ENCODE measurements around the gene HCK.

Gene HCK

GRCh38 chr20:32129863-32130262 lies 77.8 kb downstream of the HCK start:
- DNase-seq (ENCODE audit: low read depth), result no peak

- DNase-seq (ENCODE audit: low read depth), result no peak
Measured at GRCh38 chr20:32130352-32130751, 78.3 kb downstream of the HCK start.

GRCh38 chr20:32130965-32131364 lies 78.9 kb downstream of the HCK start:
- DNase-seq (ENCODE audit: low read depth), result no peak

- no peak for DNase-seq (ENCODE audit: low read depth)
Measured at GRCh38 chr20:32132911-32133549, 81.0 kb downstream of the HCK start.

GRCh38 chr20:32134026-32134425 lies 82.0 kb downstream of the HCK start:
- no peak for DNase-seq (ENCODE audit: low read depth)

- DNase-seq (ENCODE audit: low read depth), result no peak
Measured at GRCh38 chr20:32135983-32136515, 84.0 kb downstream of the HCK start.

DNA sequence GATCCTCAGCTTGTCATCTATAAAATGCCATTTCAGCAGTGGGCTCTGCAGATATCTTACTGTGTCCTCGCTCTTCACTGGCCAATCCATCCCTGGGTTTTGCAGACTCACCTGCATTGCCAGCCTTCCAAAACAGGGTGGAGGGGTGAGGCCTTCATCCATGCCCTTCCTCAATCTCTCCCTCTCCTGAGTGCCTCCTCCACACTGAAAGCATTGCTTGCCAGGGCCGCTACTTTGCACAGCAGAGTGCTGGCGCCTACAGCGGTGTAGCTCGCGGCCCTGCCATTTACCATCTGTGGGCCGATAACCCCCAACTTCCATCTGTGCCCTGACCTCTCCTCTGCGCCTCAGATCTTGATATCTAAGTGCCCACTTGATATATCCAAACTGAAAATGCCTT lies 86.9 kb downstream of the HCK start:
- DNase-seq (ENCODE audit: low read depth), result no peak

DNA sequence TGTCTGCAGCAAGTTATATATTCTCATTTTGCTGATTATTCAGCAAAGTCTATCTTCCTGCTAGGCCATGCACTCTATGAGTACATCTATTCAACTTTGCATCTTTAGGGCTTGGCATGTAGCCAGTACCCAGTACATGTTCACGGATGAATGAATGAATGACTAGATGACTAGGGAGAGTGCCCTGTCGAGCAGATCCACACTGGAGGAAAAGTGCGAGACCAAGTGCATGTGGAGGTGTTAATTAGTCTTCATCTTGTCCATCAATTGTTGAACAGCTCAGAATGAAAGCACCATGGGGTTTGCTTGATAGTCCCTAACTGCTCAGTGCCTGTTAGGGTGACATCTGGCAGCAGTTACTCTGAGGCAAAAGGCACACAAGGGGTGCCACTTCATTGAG lies 87.9 kb downstream of the HCK start:
- DNase-seq (ENCODE audit: low read depth), result no peak

DNA sequence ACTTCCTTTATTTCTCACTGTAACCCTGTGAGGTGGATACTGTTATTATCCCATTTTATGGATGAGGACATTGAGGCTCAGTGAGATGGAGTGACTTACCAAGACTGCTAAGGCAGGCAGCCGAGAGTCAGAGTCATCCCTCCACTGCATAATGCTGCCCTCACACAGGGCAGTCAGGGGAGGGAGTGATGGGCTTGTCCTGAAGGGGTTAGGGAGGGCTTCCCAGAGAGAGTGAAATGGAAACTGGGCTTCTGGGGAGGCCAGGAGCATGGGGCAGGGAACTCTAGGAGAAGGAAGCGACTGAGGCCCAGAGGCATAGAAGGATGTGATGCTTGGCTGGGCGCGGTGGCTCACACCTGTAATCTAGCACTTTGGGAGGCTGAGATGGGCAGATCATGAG lies 88.6 kb downstream of the HCK start:
- DNase-seq (ENCODE audit: low read depth), result no peak

- no peak for DNase-seq (ENCODE audit: low read depth)
Measured at GRCh38 chr20:32141465-32141980, 89.5 kb downstream of the HCK start.

- DNase-seq (ENCODE audit: low read depth), result no peak
Measured at GRCh38 chr20:32142088-32142487, 90.0 kb downstream of the HCK start.

GRCh38 chr20:32142991-32143390 lies 90.9 kb downstream of the HCK start:
- no peak for DNase-seq (ENCODE audit: low read depth)

- no peak for DNase-seq (ENCODE audit: low read depth)
Measured at GRCh38 chr20:32144898-32145662, 93.0 kb downstream of the HCK start.

DNA sequence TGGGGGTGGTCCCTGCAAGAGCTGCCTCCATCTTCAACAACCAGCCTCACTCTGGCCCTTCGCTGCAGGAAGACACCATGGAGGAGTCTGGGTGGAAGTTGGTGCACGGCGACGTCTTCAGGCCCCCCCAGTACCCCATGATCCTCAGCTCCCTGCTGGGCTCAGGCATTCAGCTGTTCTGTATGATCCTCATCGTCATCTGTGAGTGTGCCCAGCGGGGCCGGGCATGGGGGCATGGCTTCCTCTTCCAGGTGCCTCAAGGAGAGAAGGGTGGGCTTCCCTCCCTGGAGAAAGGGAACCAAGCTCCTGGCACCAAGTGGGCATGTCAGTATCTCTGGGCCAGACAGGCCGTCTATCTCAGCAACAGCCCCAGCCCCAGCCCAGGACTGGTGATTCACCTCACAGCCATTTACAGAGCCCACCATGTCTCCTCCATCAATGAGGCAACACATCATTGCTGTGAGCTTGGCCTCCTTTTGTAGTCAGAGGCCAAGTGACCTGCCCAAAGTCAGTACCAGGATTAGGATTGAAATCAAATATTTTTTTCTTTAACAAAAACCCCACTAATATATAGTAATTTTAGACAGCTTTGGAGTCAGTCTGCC lies 97.6 kb downstream of the HCK start:
- no peak for DNase-seq (ENCODE audit: low read depth)

DNA sequence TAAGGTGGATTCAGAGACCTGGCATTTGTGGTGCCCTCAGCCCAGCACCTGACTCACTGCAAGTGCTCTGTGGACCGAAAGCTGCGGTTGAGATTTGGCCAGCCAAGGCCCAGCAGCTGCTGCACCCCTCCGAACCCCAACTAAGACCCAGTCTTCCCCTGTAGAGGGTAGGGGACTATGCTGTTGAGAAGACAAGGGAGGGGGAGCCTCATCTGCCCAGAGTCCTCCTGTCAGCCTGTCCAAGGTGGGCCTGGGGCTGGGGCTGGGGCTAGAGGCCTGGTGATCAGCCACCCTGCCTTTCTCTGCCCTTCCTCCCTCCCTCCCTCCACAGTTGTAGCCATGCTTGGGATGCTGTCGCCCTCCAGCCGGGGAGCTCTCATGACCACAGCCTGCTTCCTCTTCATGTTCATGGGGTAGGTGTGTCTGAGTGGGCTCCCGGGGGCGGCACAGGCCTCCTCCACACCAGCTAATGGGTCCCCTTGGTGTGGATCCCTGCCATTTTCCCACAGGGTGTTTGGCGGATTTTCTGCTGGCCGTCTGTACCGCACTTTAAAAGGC lies 98.3 kb downstream of the HCK start:
- no peak for DNase-seq (ENCODE audit: low read depth)

Data from stimulated activated CD8-positive, alpha-beta memory T cell treated with anti-CD3 and anti-CD28 coated beads, Interleukin-15, amount 100 ng/mL, for 24 hours (primary cell).